Fibroblast of lung (primary cell): ENCODE measurements around the gene USP15. TPM values are rescaled to one million over a fixed set of nuclear protein-coding genes. Genes with fewer than 3 reads are reported as not detected.

Experiments used
- DNase-seq, 2 donors: peaks; one replicate each; pipeline versions ENCODE4 v3.0.0 to v3.0.0-alpha.2; 2010; ENCODE audit warnings: low read depth in 2 of 2
- H2AFZ ChIP-seq: 2 replicates; pipeline ENCODE4 v1.5.1; 2012; ENCODE audit warnings: low read length, control low read depth, inconsistent platforms
- H3K27ac ChIP-seq: 2 replicates; pipeline ENCODE4 v1.5.1; 2011; ENCODE audit warnings: low read length, control low read depth; ENCODE audit not compliant: insufficient read depth
- H3K27me3 ChIP-seq: 2 replicates; pipeline ENCODE4 v1.5.1; 2011; ENCODE audit warnings: mild to moderate bottlenecking, low read length; ENCODE audit not compliant: control insufficient read depth, insufficient read depth
- H3K36me3 ChIP-seq: 2 replicates; pipeline ENCODE4 v1.5.1; 2011; ENCODE audit warnings: low read length; ENCODE audit not compliant: control insufficient read depth, insufficient read depth
- H3K4me1 ChIP-seq: 2 replicates; pipeline ENCODE4 v1.5.1; 2011; ENCODE audit warnings: low read length; ENCODE audit not compliant: control insufficient read depth, insufficient read depth; ENCODE audit errors: extremely low read depth
- H3K4me2 ChIP-seq: 2 replicates; pipeline ENCODE4 v1.5.1; 2011; ENCODE audit warnings: low read length, control low read depth; ENCODE audit not compliant: insufficient read depth; ENCODE audit errors: extremely low read depth
- H3K4me3 ChIP-seq, 4 experiments: fragments of 200-600 bp in 1 of 4; sonication (generic) in 1 of 4; replicated peaks in 1 of 4; 2 replicates each; pipeline ENCODE4 v1.5.1; 2011 to 2016; ENCODE audit warnings: low read length in 4 of 4, low read depth in 3 of 4, mild to moderate bottlenecking in 3 of 4, control low read depth in 2 of 4, inconsistent platforms in 1 of 4, mixed read lengths in 1 of 4; ENCODE audit not compliant: insufficient read depth in 1 of 4; ENCODE audit errors: control extremely low read depth in 1 of 4
- H3K79me2 ChIP-seq: 2 replicates; pipeline ENCODE4 v1.5.1; 2012; ENCODE audit warnings: mild to moderate bottlenecking, low read length, inconsistent platforms; ENCODE audit not compliant: control insufficient read depth, insufficient read depth
- H3K9ac ChIP-seq: 2 replicates; pipeline ENCODE4 v1.5.1; 2011; ENCODE audit warnings: mild to moderate bottlenecking, low read length, control low read depth; ENCODE audit not compliant: insufficient read depth
- H3K9me3 ChIP-seq: 2 replicates; pipeline ENCODE4 v1.5.1; 2012; ENCODE audit warnings: low read depth, low read length; ENCODE audit not compliant: control insufficient read depth, insufficient read depth
- H4K20me1 ChIP-seq: 2 replicates; pipeline ENCODE4 v1.5.1; 2011; ENCODE audit warnings: low read length; ENCODE audit not compliant: control insufficient read depth, insufficient read depth; ENCODE audit errors: extremely low read depth
- EZH2 ChIP-seq: IDR thresholded peaks from 2 replicates; pipeline ENCODE4 v1.5.1; 2012; ENCODE audit warnings: low read length, control low read depth, mild to moderate bottlenecking; ENCODE audit errors: missing control alignments
- polyA plus RNA-seq, 2 donors: library from polyadenylated mRNA; depleted of rRNA in 1 of 2; stranded (reverse) in 1 of 2; unstranded in 1 of 2; fragments of >200 nt; gene quantifications; 2 replicates each; pipeline ENCODE4 v1.2.1, GENCODE V29; 2011 to 2012; ENCODE audit warnings: missing spikeins in 1 of 2
- total RNA-seq: library from RNA; depleted of rRNA; stranded (reverse); fragments of >200 nt; gene quantifications from 2 replicates; pipeline ENCODE4 v1.2.1, GENCODE V29; 2014
- TF ChIP-seq, protein P1 (sequence below), 2 donors: IDR thresholded peaks in 1 of 2; conservative IDR thresholded peaks in 1 of 2; 1 replicate in 1 of 2; 2 replicates in 1 of 2; pipeline ENCODE4 v1.5.1; 2011 to 2012; ENCODE audit warnings: low read length in 2 of 2, control low read depth in 1 of 2, inconsistent platforms in 1 of 2, low read depth in 1 of 2, mild to moderate bottlenecking in 1 of 2

The USP15 gene
- total and polyA plus RNA-seq, 2 donors (not counting 1 experiment from before 2014, with no cell fraction given), result 57.6 to 63.1 TPM

DNA sequence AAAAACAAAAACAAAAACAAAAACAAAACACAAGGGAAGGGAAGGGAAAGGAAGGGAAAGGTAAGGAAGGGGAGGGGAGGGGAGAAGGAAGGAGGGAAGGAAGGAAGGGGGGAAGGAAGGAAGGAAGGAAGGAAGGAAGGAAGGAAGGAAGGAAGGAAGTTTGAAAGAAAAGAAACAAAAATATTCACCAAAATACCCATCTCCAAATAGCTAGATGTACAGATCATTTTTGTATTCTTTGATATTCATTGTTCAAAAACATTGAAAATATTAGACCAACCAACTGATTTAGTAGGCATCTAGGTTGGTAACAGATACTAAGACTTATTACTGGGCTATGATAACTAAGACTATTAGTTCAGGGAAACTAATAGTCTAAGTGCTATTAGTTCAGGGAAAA, 39.1 kb upstream of the USP15 start:
- H3K4me1 ChIP-seq, result no peaks in the 10 kb centered on the region
- no peak overlapping the region for H3K9ac ChIP-seq

DNA sequence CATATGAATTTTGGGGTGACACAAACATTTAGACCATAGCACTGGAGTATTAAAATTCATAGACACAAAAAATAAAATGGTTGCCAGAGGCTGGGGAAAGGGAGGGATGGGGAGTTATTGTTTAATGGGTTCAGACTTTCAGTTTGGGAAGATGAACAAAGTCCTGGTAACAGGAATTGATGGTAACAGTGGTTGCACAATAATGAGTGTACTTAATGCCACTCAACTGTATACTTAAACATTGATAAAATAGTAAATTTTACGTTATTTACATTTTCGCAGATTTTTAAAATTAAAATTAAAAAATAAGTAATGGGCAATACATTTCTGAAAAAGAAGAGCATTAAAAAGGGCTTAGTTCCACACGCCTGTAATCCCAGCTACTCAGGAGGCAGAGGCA, 35.6 kb upstream of the USP15 start:
- H3K9me3 ChIP-seq, result no peaks in the 10 kb centered on the region
- no peak for TF ChIP-seq EZH2
- TF ChIP-seq, protein P1, sequence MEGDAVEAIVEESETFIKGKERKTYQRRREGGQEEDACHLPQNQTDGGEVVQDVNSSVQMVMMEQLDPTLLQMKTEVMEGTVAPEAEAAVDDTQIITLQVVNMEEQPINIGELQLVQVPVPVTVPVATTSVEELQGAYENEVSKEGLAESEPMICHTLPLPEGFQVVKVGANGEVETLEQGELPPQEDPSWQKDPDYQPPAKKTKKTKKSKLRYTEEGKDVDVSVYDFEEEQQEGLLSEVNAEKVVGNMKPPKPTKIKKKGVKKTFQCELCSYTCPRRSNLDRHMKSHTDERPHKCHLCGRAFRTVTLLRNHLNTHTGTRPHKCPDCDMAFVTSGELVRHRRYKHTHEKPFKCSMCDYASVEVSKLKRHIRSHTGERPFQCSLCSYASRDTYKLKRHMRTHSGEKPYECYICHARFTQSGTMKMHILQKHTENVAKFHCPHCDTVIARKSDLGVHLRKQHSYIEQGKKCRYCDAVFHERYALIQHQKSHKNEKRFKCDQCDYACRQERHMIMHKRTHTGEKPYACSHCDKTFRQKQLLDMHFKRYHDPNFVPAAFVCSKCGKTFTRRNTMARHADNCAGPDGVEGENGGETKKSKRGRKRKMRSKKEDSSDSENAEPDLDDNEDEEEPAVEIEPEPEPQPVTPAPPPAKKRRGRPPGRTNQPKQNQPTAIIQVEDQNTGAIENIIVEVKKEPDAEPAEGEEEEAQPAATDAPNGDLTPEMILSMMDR (conservative IDR thresholded peaks at IDR 0.05 in 1 of 2, IDR thresholded peaks at IDR 0.05 in 1 of 2; ENCODE audit: low read depth in 1 of 2, low read length in 2 of 2), result no peak
- H3K27me3 ChIP-seq, result no peaks in the 10 kb centered on the region
- H3K4me3 ChIP-seq, result no peak overlapping the region
- H3K9ac ChIP-seq, result no peak overlapping the region
- no peak overlapping the region for H3K4me2 ChIP-seq
- no peaks in the 10 kb centered on the region for H3K4me1 ChIP-seq
- no peak overlapping the region for H3K27ac ChIP-seq
- H3K79me2 ChIP-seq, result no peaks in the 10 kb centered on the region
- H4K20me1 ChIP-seq, result no peaks in the 10 kb centered on the region
- DNase-seq, result no peak
- H3K36me3 ChIP-seq, result no peaks in the 10 kb centered on the region
- no peak overlapping the region for H2AFZ ChIP-seq

More for the DNA sequence above, 39.1 kb upstream of the USP15 start:
- no peak overlapping the region for H2AFZ ChIP-seq
- DNase-seq, result no peak
- H3K79me2 ChIP-seq, result no peaks in the 10 kb centered on the region
- no peak overlapping the region for H3K4me3 ChIP-seq
- H3K36me3 ChIP-seq, result no peaks in the 10 kb centered on the region
- TF ChIP-seq, protein P1 (conservative IDR thresholded peaks at IDR 0.05 in 1 of 2, IDR thresholded peaks at IDR 0.05 in 1 of 2; ENCODE audit: low read depth in 1 of 2, low read length in 2 of 2), result no peak
- TF ChIP-seq EZH2, result no peak
- H3K27ac ChIP-seq, result no peak overlapping the region
- no peaks in the 10 kb centered on the region for H4K20me1 ChIP-seq
- no peaks in the 10 kb centered on the region for H3K27me3 ChIP-seq
- no peak overlapping the region for H3K4me2 ChIP-seq
- no peaks in the 10 kb centered on the region for H3K9me3 ChIP-seq

DNA sequence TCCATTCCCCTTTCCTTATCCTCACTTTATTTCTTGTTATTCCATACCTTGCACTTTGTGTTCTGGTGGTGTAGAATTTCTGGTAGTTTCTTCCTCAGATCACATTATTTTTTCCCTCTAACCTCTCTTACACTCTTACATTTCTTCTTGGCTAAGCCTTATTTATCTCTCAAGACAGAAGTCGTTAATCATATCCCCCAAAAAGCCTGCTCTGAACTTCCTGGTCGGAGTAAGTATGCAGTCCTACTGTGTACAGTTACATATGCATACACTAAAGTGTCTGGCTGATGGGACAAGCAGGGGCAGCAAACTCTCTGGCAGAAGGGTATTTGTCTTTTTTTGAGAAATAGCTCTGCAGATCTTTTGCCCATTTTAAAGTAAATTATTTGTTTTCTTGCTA, 33.1 kb upstream of the USP15 start:
- H3K4me3 ChIP-seq, result no peak overlapping the region
- no peak overlapping the region for H3K9ac ChIP-seq
- H4K20me1 ChIP-seq, result no peaks in the 10 kb centered on the region
- DNase-seq, result no peak
- no peak for TF ChIP-seq EZH2
- TF ChIP-seq, protein P1 (conservative IDR thresholded peaks at IDR 0.05 in 1 of 2, IDR thresholded peaks at IDR 0.05 in 1 of 2; ENCODE audit: low read depth in 1 of 2, low read length in 2 of 2), result no peak
- no peak overlapping the region for H2AFZ ChIP-seq
- H3K9me3 ChIP-seq, result no peaks in the 10 kb centered on the region
- H3K4me1 ChIP-seq, result no peaks in the 10 kb centered on the region
- H3K27ac ChIP-seq, result no peak overlapping the region
- H3K36me3 ChIP-seq, result no peaks in the 10 kb centered on the region
- no peaks in the 10 kb centered on the region for H3K27me3 ChIP-seq
- no peaks in the 10 kb centered on the region for H3K79me2 ChIP-seq
- H3K4me2 ChIP-seq, result no peak overlapping the region
